ENCODE results near the gene CORO2A. TPM values are rescaled to one million over a fixed set of nuclear protein-coding genes. Genes with fewer than 3 reads are reported as not detected.

Gene CORO2A
- total and polyA plus RNA-seq, 2 of the 8 experiments (the other 6 are each of a cell fraction or from before 2014, with no cell fraction given): 13.7 to 27.9 TPM

- TF ChIP-seq, protein P1, sequence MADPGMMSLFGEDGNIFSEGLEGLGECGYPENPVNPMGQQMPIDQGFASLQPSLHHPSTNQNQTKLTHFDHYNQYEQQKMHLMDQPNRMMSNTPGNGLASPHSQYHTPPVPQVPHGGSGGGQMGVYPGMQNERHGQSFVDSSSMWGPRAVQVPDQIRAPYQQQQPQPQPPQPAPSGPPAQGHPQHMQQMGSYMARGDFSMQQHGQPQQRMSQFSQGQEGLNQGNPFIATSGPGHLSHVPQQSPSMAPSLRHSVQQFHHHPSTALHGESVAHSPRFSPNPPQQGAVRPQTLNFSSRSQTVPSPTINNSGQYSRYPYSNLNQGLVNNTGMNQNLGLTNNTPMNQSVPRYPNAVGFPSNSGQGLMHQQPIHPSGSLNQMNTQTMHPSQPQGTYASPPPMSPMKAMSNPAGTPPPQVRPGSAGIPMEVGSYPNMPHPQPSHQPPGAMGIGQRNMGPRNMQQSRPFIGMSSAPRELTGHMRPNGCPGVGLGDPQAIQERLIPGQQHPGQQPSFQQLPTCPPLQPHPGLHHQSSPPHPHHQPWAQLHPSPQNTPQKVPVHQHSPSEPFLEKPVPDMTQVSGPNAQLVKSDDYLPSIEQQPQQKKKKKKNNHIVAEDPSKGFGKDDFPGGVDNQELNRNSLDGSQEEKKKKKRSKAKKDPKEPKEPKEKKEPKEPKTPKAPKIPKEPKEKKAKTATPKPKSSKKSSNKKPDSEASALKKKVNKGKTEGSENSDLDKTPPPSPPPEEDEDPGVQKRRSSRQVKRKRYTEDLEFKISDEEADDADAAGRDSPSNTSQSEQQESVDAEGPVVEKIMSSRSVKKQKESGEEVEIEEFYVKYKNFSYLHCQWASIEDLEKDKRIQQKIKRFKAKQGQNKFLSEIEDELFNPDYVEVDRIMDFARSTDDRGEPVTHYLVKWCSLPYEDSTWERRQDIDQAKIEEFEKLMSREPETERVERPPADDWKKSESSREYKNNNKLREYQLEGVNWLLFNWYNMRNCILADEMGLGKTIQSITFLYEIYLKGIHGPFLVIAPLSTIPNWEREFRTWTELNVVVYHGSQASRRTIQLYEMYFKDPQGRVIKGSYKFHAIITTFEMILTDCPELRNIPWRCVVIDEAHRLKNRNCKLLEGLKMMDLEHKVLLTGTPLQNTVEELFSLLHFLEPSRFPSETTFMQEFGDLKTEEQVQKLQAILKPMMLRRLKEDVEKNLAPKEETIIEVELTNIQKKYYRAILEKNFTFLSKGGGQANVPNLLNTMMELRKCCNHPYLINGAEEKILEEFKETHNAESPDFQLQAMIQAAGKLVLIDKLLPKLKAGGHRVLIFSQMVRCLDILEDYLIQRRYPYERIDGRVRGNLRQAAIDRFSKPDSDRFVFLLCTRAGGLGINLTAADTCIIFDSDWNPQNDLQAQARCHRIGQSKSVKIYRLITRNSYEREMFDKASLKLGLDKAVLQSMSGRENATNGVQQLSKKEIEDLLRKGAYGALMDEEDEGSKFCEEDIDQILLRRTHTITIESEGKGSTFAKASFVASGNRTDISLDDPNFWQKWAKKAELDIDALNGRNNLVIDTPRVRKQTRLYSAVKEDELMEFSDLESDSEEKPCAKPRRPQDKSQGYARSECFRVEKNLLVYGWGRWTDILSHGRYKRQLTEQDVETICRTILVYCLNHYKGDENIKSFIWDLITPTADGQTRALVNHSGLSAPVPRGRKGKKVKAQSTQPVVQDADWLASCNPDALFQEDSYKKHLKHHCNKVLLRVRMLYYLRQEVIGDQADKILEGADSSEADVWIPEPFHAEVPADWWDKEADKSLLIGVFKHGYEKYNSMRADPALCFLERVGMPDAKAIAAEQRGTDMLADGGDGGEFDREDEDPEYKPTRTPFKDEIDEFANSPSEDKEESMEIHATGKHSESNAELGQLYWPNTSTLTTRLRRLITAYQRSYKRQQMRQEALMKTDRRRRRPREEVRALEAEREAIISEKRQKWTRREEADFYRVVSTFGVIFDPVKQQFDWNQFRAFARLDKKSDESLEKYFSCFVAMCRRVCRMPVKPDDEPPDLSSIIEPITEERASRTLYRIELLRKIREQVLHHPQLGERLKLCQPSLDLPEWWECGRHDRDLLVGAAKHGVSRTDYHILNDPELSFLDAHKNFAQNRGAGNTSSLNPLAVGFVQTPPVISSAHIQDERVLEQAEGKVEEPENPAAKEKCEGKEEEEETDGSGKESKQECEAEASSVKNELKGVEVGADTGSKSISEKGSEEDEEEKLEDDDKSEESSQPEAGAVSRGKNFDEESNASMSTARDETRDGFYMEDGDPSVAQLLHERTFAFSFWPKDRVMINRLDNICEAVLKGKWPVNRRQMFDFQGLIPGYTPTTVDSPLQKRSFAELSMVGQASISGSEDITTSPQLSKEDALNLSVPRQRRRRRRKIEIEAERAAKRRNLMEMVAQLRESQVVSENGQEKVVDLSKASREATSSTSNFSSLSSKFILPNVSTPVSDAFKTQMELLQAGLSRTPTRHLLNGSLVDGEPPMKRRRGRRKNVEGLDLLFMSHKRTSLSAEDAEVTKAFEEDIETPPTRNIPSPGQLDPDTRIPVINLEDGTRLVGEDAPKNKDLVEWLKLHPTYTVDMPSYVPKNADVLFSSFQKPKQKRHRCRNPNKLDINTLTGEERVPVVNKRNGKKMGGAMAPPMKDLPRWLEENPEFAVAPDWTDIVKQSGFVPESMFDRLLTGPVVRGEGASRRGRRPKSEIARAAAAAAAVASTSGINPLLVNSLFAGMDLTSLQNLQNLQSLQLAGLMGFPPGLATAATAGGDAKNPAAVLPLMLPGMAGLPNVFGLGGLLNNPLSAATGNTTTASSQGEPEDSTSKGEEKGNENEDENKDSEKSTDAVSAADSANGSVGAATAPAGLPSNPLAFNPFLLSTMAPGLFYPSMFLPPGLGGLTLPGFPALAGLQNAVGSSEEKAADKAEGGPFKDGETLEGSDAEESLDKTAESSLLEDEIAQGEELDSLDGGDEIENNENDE (IDR thresholded peaks at IDR 0.05; ENCODE audit: insufficient replicate concordance, low read length): no peak
- no peak for TF ChIP-seq SAP30 (IDR thresholded peaks at IDR 0.05; ENCODE audit: insufficient read depth, insufficient replicate concordance, low read length)
- no peak for TF ChIP-seq BRCA1 (IDR thresholded peaks at IDR 0.05; ENCODE audit: low read depth, low read length)
- TF ChIP-seq, protein P2, sequence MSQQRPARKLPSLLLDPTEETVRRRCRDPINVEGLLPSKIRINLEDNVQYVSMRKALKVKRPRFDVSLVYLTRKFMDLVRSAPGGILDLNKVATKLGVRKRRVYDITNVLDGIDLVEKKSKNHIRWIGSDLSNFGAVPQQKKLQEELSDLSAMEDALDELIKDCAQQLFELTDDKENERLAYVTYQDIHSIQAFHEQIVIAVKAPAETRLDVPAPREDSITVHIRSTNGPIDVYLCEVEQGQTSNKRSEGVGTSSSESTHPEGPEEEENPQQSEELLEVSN (IDR thresholded peaks at IDR 0.05): no peak
- no peak for TF ChIP-seq CBX5 (IDR thresholded peaks at IDR 0.05; ENCODE audit: low read depth, low read length)
- no peak for TF ChIP-seq RXRA (IDR thresholded peaks at IDR 0.05; ENCODE audit: insufficient read depth, low read depth, low read length)
- TF ChIP-seq, protein P3, sequence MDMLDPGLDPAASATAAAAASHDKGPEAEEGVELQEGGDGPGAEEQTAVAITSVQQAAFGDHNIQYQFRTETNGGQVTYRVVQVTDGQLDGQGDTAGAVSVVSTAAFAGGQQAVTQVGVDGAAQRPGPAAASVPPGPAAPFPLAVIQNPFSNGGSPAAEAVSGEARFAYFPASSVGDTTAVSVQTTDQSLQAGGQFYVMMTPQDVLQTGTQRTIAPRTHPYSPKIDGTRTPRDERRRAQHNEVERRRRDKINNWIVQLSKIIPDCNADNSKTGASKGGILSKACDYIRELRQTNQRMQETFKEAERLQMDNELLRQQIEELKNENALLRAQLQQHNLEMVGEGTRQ (IDR thresholded peaks at IDR 0.05; ENCODE audit: low read length): no peak
- no peak for TF ChIP-seq SP2 (IDR thresholded peaks at IDR 0.05; ENCODE audit: low read length)
- no peak for TF ChIP-seq KDM1A (IDR thresholded peaks at IDR 0.05; ENCODE audit: borderline replicate concordance, low read length)
- no peak for TF ChIP-seq CTBP2 (IDR thresholded peaks at IDR 0.05; ENCODE audit: borderline replicate concordance, insufficient read depth, insufficient read length, low read length)
Measured at GRCh38 chr9:98071737-98072136, 120.7 kb downstream of the CORO2A start (continued).
